Measurements from ENCODE around the gene PLA2G10. TPM values are rescaled to one million over a fixed set of nuclear protein-coding genes. Genes with fewer than 3 reads are reported as not detected.

Gene PLA2G10
- total RNA-seq, 1 experiment from 2014 or later: 0.22 TPM

GRCh38 chr16:14650629-14651028 lies 43.5 kb downstream of the PLA2G10 start:
- ChIA-PET POLR2A (ENCODE audit: unreplicated experiment) (no interaction called here), CTCF (no interaction called here)
- H3K4me1 ChIP-seq (ENCODE audit: insufficient read depth, low read length): no peaks in the 10 kb centered on the region
- no peak for DNase-seq
- H3K9ac ChIP-seq (ENCODE audit: low read length): no peak overlapping the region
- no peaks in the 10 kb centered on the region for H3K9me2 ChIP-seq (replicated peaks; ENCODE audit: low read length)
- no peak overlapping the region for H3K4me3 ChIP-seq (ENCODE audit: low read length)
- no peaks in the 10 kb centered on the region for H3K79me2 ChIP-seq (ENCODE audit: low read length)
- TF ChIP-seq EZH2 (IDR thresholded peaks at IDR 0.05; ENCODE audit: low read length, unreplicated experiment) (no peak), EZH2phosphoT487 (IDR thresholded peaks at IDR 0.05; ENCODE audit: borderline replicate concordance, low read length) (no peak), CTCF (conservative IDR thresholded peaks at IDR 0.05; ENCODE audit: low read depth, low read length) (no peak)
- no peaks in the 10 kb centered on the region for H3F3A ChIP-seq (ENCODE audit: low read length, unreplicated experiment)
- H3K4me2 ChIP-seq (ENCODE audit: low read length): no peak overlapping the region
- H3K9me3 ChIP-seq (ENCODE audit: low read length): no peaks in the 10 kb centered on the region
- intact Hi-C loops (cut with micrococcal nuclease): no loop called here
- no peaks in the 10 kb centered on the region for H3K27me3 ChIP-seq (ENCODE audit: low read length)
- ATAC-seq: no peak
- H3K27ac ChIP-seq (ENCODE audit: low read length): no peak overlapping the region
- no TSS peak for BruUV-seq (replicated peaks)
- H3K36me3 ChIP-seq (ENCODE audit: low read depth, low read length): peaks cover 9% of the 10 kb centered on the region; the same call in 1 of the 2 replicates
- H4K20me1 ChIP-seq (ENCODE audit: low read length): no peaks in the 10 kb centered on the region
- H2AFZ ChIP-seq (ENCODE audit: low read length): no peak overlapping the region

DNA sequence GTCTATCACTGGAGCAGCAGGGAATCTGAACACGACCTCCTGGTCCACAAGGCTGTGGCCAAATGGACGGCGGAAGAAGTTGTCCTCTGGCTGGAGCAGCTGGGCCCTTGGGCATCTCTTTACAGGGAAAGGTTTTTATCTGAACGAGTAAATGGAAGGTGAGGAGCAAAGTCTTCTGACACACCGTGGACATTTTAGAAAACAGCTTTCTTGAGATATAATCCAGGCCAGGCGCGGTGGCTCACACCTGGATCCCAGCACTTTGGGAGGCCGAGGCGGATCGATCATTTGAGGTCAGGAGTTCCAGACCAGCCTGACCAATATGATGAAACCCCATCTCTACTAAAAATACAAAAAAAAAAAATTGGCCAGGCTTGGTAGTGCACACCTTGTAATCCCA lies 44.3 kb downstream of the PLA2G10 start:
- Histone ChIP-seq H3K27me3 (ENCODE audit: low read length) (no peaks in the 10 kb centered on the region), H2AFZ (ENCODE audit: low read length) (no peak overlapping the region), H3K9me2 (replicated peaks; ENCODE audit: low read length) (no peaks in the 10 kb centered on the region), H4K20me1 (ENCODE audit: low read length) (no peaks in the 10 kb centered on the region), H3F3A (ENCODE audit: low read length, unreplicated experiment) (no peaks in the 10 kb centered on the region), H3K4me2 (ENCODE audit: low read length) (no peak overlapping the region), H3K79me2 (ENCODE audit: low read length) (no peaks in the 10 kb centered on the region), H3K27ac (ENCODE audit: low read length) (no peak overlapping the region), H3K36me3 (ENCODE audit: low read depth, low read length) (peaks cover 11% of the 10 kb centered on the region; the same call in 1 of the 2 replicates), H3K4me3 (ENCODE audit: low read length) (no peak overlapping the region), H3K9ac (ENCODE audit: low read length) (no peak overlapping the region), H3K9me3 (ENCODE audit: low read length) (no peaks in the 10 kb centered on the region), H3K4me1 (ENCODE audit: insufficient read depth, low read length) (no peaks in the 10 kb centered on the region)
- ChIA-PET POLR2A (ENCODE audit: unreplicated experiment) (no interaction called here), CTCF (no interaction called here)
- no peak for ATAC-seq
- intact Hi-C loops (cut with micrococcal nuclease): no loop called here
- DNase-seq: no peak
- TF ChIP-seq EZH2phosphoT487 (IDR thresholded peaks at IDR 0.05; ENCODE audit: borderline replicate concordance, low read length) (no peak), EZH2 (IDR thresholded peaks at IDR 0.05; ENCODE audit: low read length, unreplicated experiment) (no peak), CTCF (conservative IDR thresholded peaks at IDR 0.05; ENCODE audit: low read depth, low read length) (no peak)
- BruUV-seq (replicated peaks): no TSS peak

GRCh38 chr16:14641926-14642325 lies 52.2 kb downstream of the PLA2G10 start:
- Histone ChIP-seq H3F3A (ENCODE audit: low read length, unreplicated experiment) (no peaks in the 10 kb centered on the region), H3K9me2 (replicated peaks; ENCODE audit: low read length) (no peaks in the 10 kb centered on the region), H3K36me3 (ENCODE audit: low read depth, low read length) (peaks cover 11% of the 10 kb centered on the region; the same call in 1 of the 2 replicates), H2AFZ (ENCODE audit: low read length) (no peak overlapping the region), H3K9me3 (ENCODE audit: low read length) (no peaks in the 10 kb centered on the region), H3K9ac (ENCODE audit: low read length) (no peak overlapping the region), H3K79me2 (ENCODE audit: low read length) (peaks cover 55% of the 10 kb centered on the region), H3K4me3 (ENCODE audit: low read length) (no peak overlapping the region), H3K27me3 (ENCODE audit: low read length) (no peaks in the 10 kb centered on the region), H3K4me2 (ENCODE audit: low read length) (no peak overlapping the region), H3K27ac (ENCODE audit: low read length) (no peak overlapping the region), H4K20me1 (ENCODE audit: low read length) (no peaks in the 10 kb centered on the region), H3K4me1 (ENCODE audit: insufficient read depth, low read length) (no peaks in the 10 kb centered on the region)
- BruUV-seq (replicated peaks): no TSS peak
- CTCF ChIA-PET: no interaction called here
- intact Hi-C loops (cut with micrococcal nuclease): no loop called here
- no peak for ATAC-seq
- no peak for DNase-seq
- TF ChIP-seq EZH2phosphoT487 (IDR thresholded peaks at IDR 0.05; ENCODE audit: borderline replicate concordance, low read length): no peak
- TF ChIP-seq CTCF (conservative IDR thresholded peaks at IDR 0.05; ENCODE audit: low read depth, low read length): no peak
- TF ChIP-seq EZH2 (IDR thresholded peaks at IDR 0.05; ENCODE audit: low read length, unreplicated experiment): no peak
- POLR2A ChIA-PET (ENCODE audit: unreplicated experiment): no interaction called here

Data from PC-3 (cell line).